ENCODE data around the gene POLR3K. TPM values are rescaled to one million over a fixed set of nuclear protein-coding genes. Genes with fewer than 3 reads are reported as not detected.

The POLR3K gene
- total RNA-seq, 2 experiments from 2014 or later = 26.2 to 74.1 TPM

- no peak for DNase-seq (ENCODE audit: low spot score)
- H3K27ac ChIP-seq (ENCODE audit: low read depth, low read length, poor library complexity, severe bottlenecking) = no peak overlapping the region
- no peak overlapping the region for H2AFZ ChIP-seq (ENCODE audit: low read length)
- no peak overlapping the region for H3K4me3 ChIP-seq (ENCODE audit: low read depth, low read length, poor library complexity, severe bottlenecking)
- no TSS peak for BruUV-seq (replicated peaks)
- CTCF ChIA-PET (ENCODE audit: unreplicated experiment) = no interaction called here
- intact Hi-C loops (cut with micrococcal nuclease; ENCODE audit: unreplicated experiment) = no loop called here
- no peaks in the 10 kb centered on the region for H4K20me1 ChIP-seq (ENCODE audit: insufficient read depth, low read length)
- peaks cover 40% of the 10 kb centered on the region for H3K36me3 ChIP-seq (ENCODE audit: insufficient read depth, low read length)
- no peaks in the 10 kb centered on the region for H3K9me3 ChIP-seq (ENCODE audit: low read length)
- POLR2A ChIA-PET = no interaction called here
- TF ChIP-seq EZH2phosphoT487 (IDR thresholded peaks at IDR 0.05; ENCODE audit: borderline replicate concordance, low read depth, low read length) = no peak
- TF ChIP-seq, protein P1, sequence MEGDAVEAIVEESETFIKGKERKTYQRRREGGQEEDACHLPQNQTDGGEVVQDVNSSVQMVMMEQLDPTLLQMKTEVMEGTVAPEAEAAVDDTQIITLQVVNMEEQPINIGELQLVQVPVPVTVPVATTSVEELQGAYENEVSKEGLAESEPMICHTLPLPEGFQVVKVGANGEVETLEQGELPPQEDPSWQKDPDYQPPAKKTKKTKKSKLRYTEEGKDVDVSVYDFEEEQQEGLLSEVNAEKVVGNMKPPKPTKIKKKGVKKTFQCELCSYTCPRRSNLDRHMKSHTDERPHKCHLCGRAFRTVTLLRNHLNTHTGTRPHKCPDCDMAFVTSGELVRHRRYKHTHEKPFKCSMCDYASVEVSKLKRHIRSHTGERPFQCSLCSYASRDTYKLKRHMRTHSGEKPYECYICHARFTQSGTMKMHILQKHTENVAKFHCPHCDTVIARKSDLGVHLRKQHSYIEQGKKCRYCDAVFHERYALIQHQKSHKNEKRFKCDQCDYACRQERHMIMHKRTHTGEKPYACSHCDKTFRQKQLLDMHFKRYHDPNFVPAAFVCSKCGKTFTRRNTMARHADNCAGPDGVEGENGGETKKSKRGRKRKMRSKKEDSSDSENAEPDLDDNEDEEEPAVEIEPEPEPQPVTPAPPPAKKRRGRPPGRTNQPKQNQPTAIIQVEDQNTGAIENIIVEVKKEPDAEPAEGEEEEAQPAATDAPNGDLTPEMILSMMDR (conservative IDR thresholded peaks at IDR 0.05; ENCODE audit: low read length) = no peak
- H3K4me1 ChIP-seq (ENCODE audit: insufficient read depth, low read length, poor library complexity, severe bottlenecking) = peaks cover 11% of the 10 kb centered on the region
- peaks cover 15% of the 10 kb centered on the region for H3K79me2 ChIP-seq (ENCODE audit: insufficient read depth, low read depth, low read length)
- H3K9me2 ChIP-seq (ENCODE audit: insufficient read depth, low read length) = no peaks in the 10 kb centered on the region
- no peak overlapping the region for H3K4me2 ChIP-seq (ENCODE audit: low read length)
Measured at GRCh38 chr16:58491-59439, 5.4 kb upstream of the POLR3K start.

DNA sequence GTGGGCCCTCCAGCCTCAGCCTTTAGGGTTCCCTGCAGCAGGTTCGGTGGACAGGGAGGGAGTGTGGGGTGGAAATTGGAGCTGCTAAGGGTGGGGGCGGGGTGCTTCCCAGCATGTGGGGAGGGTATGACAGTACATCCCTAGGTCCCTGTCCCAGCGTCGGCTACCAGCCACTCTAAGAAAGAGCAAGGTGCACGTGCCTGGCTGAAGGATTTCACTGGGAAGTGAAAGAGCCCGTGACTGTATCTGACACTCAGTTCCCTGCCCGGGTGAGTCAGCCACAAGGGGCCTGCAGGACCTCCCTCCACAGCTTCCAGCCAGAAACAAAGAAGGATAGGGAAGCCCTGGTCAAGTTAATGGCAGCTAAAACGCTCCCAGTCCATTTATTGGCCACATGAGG is 4.3 kb upstream of the POLR3K start:
- Histone ChIP-seq H3K4me2 (ENCODE audit: low read length) (no peak overlapping the region), H3K9me3 (ENCODE audit: low read length) (no peaks in the 10 kb centered on the region), H3K27ac (ENCODE audit: low read depth, low read length, poor library complexity, severe bottlenecking) (no peak overlapping the region), H4K20me1 (ENCODE audit: insufficient read depth, low read length) (no peaks in the 10 kb centered on the region), H3K9me2 (ENCODE audit: insufficient read depth, low read length) (no peaks in the 10 kb centered on the region), H3K36me3 (ENCODE audit: insufficient read depth, low read length) (peaks cover 43% of the 10 kb centered on the region), H3K79me2 (ENCODE audit: insufficient read depth, low read depth, low read length) (peaks cover 22% of the 10 kb centered on the region), H2AFZ (ENCODE audit: low read length) (no peak overlapping the region), H3K4me1 (ENCODE audit: insufficient read depth, low read length, poor library complexity, severe bottlenecking) (peaks cover 11% of the 10 kb centered on the region), H3K4me3 (ENCODE audit: low read depth, low read length, poor library complexity, severe bottlenecking) (no peak overlapping the region)
- TF ChIP-seq, protein P1 (conservative IDR thresholded peaks at IDR 0.05; ENCODE audit: low read length) = no peak
- no peak for TF ChIP-seq EZH2phosphoT487 (IDR thresholded peaks at IDR 0.05; ENCODE audit: borderline replicate concordance, low read depth, low read length)
- BruUV-seq (replicated peaks) = no TSS peak
- intact Hi-C loops (cut with micrococcal nuclease; ENCODE audit: unreplicated experiment) = no loop called here
- DNase-seq (ENCODE audit: low spot score) = no peak
- ChIA-PET CTCF (ENCODE audit: unreplicated experiment) (no interaction called here), POLR2A (no interaction called here)
